Small intestine (tissue), 7 donors: Measurements from ENCODE around the gene TULP4. TPM values are rescaled to one million over a fixed set of nuclear protein-coding genes. Genes with fewer than 3 reads are reported as not detected.
A peak's percentile ranks its signal among the peaks of the same experiment; 100 is the strongest.

Experiments used
- DNase-seq, 2 donors: peaks; one replicate each; pipeline versions ENCODE4 v3.0.0 to v3.0.0-alpha.2; 2013
- FAIRE-seq: peaks from 2 replicates; lab custom pipeline; 2012; peaks lifted over from hg19 to GRCh38; lab: Jason Lieb, UNC
- H3K27ac ChIP-seq, 3 donors: one replicate each; pipeline ENCODE4 v1.5.1; 2013; ENCODE audit warnings: low read length in 2 of 3, mild to moderate bottlenecking in 2 of 3, control low read depth in 1 of 3, inconsistent platforms in 1 of 3, low read depth in 1 of 3, moderate library complexity in 1 of 3
- H3K27me3 ChIP-seq, 3 donors: one replicate each; pipeline ENCODE4 v1.6.1; 2013; ENCODE audit warnings: low read length in 3 of 3, inconsistent platforms in 1 of 3; ENCODE audit not compliant: control insufficient read depth in 3 of 3, insufficient read depth in 3 of 3
- H3K36me3 ChIP-seq, 3 donors: one replicate each; pipeline ENCODE4 v1.6.1; 2013; ENCODE audit warnings: low read length in 3 of 3, inconsistent platforms in 1 of 3, low read depth in 1 of 3, mild to moderate bottlenecking in 1 of 3, moderate library complexity in 1 of 3; ENCODE audit not compliant: control insufficient read depth in 3 of 3, insufficient read depth in 2 of 3
- H3K4me1 ChIP-seq, 3 donors: one replicate each; pipeline ENCODE4 v1.6.1; 2013; ENCODE audit warnings: low read length in 2 of 3, inconsistent platforms in 1 of 3, low read depth in 1 of 3, mild to moderate bottlenecking in 1 of 3, moderate library complexity in 1 of 3; ENCODE audit not compliant: control insufficient read depth in 3 of 3, insufficient read depth in 2 of 3
- H3K4me3 ChIP-seq, 3 donors: one replicate each; pipeline ENCODE4 v1.5.1; 2013; ENCODE audit warnings: low read length in 3 of 3, control low read depth in 1 of 3, inconsistent platforms in 1 of 3, low read depth in 1 of 3, mild to moderate bottlenecking in 1 of 3, moderate library complexity in 1 of 3
- H3K9me3 ChIP-seq, 2 donors: one replicate each; pipeline ENCODE4 v1.6.1; 2013; ENCODE audit warnings: low read depth in 1 of 2, low read length in 1 of 2; ENCODE audit not compliant: control insufficient read depth in 2 of 2, insufficient read depth in 1 of 2
- WGBS, 3 donors: extraction: QIAGEN DNeasy Blood & Tissue Kit; methylation state at CpG; one replicate each; pipeline ENCODE4 v1.1.7; 2013; 5-methylcytosine and 5-hydroxymethylcytosine counted together
- polyA plus RNA-seq, 4 donors: library from polyadenylated mRNA; stranded (reverse) in 3 of 4; unstranded in 1 of 4; fragments of 200-250 nt in 3 of 4; fragments of 120-200 nt in 1 of 4; gene quantifications; one replicate each; pipeline versions ENCODE4 v1.2.1 to v1.2.3, GENCODE V29; 2013
- donor health status: healthy with polysubstance abuse.
- donor health status: control.
- donor health status: control.
- donor health status: Bipolar disorder and iron deficiency.
- donor health status: healthy.

TULP4 gene
- polyA plus RNA-seq, 4 donors = 7.2 to 30.7 (median 10.7) TPM

- H3K9me3 ChIP-seq = peaks cover 0 to 17% of the 10 kb centered on the region in 2 donors
- H3K27me3 ChIP-seq = no peaks in the 10 kb centered on the region
- peaks cover 3 to 25% (median 6%) of the 10 kb centered on the region in 3 donors for H3K36me3 ChIP-seq
- no peak overlapping the region for H3K4me3 ChIP-seq
- DNase-seq = peak in 1 of 2 donors; percentile 24
- 59 to 68% (median 67%) methylated on average over 3 of the region's 3 CpGs for WGBS, 3 donors
- FAIRE-seq = no peak
- peaks cover 4 to 15% (median 8%) of the 10 kb centered on the region in 3 donors for H3K4me1 ChIP-seq
- peak overlapping the region in 1 of 3 donors; percentile 23 for H3K27ac ChIP-seq
Observed at GRCh38 chr6:158409451-158409850, 97.2 kb downstream of the TULP4 start.

- Histone ChIP-seq H3K4me1 (peaks cover 4 to 15% (median 8%) of the 10 kb centered on the region in 3 donors), H3K36me3 (peaks cover 3 to 28% (median 6%) of the 10 kb centered on the region in 3 donors), H3K27ac (no peak overlapping the region), H3K4me3 (no peak overlapping the region), H3K9me3 (peaks cover 0 to 10% of the 10 kb centered on the region in 2 donors), H3K27me3 (no peaks in the 10 kb centered on the region)
- FAIRE-seq = no peak
- DNase-seq = no peak
- WGBS, 3 donors = 78 to 86% (median 86%) methylated on average over 8 of the region's 8 CpGs
Observed at GRCh38 chr6:158410784-158411183, 98.5 kb downstream of the TULP4 start.

- Histone ChIP-seq H3K27ac (no peak overlapping the region), H3K4me3 (no peak overlapping the region), H3K27me3 (no peaks in the 10 kb centered on the region), H3K36me3 (peaks cover 3 to 31% (median 7%) of the 10 kb centered on the region in 3 donors), H3K4me1 (peaks cover 4 to 8% (median 5%) of the 10 kb centered on the region in 3 donors), H3K9me3 (peaks cover 0 to 7% of the 10 kb centered on the region in 2 donors)
- DNase-seq (peak in 1 of 2 donors; percentile 23), FAIRE-seq (no peak)
- 87 to 95% (median 88%) methylated on average over 4 of the region's 4 CpGs for WGBS, 3 donors
Observed at GRCh38 chr6:158411998-158412397, 99.7 kb downstream of the TULP4 start.

- peaks cover 3 to 8% (median 5%) of the 10 kb centered on the region in 3 donors for H3K4me1 ChIP-seq
- 93 to 96% (median 95%) methylated on average over 16 of the region's 16 CpGs for WGBS, 3 donors
- no peak overlapping the region for H3K4me3 ChIP-seq
- FAIRE-seq = no peak
- no peaks in the 10 kb centered on the region for H3K27me3 ChIP-seq
- DNase-seq = no peak
- H3K9me3 ChIP-seq = peaks cover 0 to 3% of the 10 kb centered on the region in 2 donors
- peaks cover 3 to 35% (median 9%) of the 10 kb centered on the region in 3 donors for H3K36me3 ChIP-seq
- H3K27ac ChIP-seq = no peak overlapping the region
Observed at GRCh38 chr6:158413028-158413427, 100.8 kb downstream of the TULP4 start.

GRCh38 chr6:158413814-158414565, 101.7 kb downstream of the TULP4 start:
- H3K27ac ChIP-seq = no peak overlapping the region
- H3K36me3 ChIP-seq = peaks cover 3 to 34% (median 9%) of the 10 kb centered on the region in 3 donors
- 92 to 96% (median 93%) methylated on average over 5 of the region's 5 CpGs for WGBS, 3 donors
- H3K9me3 ChIP-seq = no peaks in the 10 kb centered on the region
- FAIRE-seq = no peak
- peaks cover 3 to 8% (median 3%) of the 10 kb centered on the region in 3 donors for H3K4me1 ChIP-seq
- no peak overlapping the region for H3K4me3 ChIP-seq
- no peaks in the 10 kb centered on the region for H3K27me3 ChIP-seq
- DNase-seq = no peak

GRCh38 chr6:158414851-158415262, 102.6 kb downstream of the TULP4 start:
- peaks cover 3 to 34% (median 9%) of the 10 kb centered on the region in 3 donors for H3K36me3 ChIP-seq
- no peak for FAIRE-seq
- peaks cover 3% of the 10 kb centered on the region in 3 donors for H3K4me1 ChIP-seq
- no peak overlapping the region for H3K27ac ChIP-seq
- no peaks in the 10 kb centered on the region for H3K9me3 ChIP-seq
- DNase-seq = no peak
- no peaks in the 10 kb centered on the region for H3K27me3 ChIP-seq
- no peak overlapping the region for H3K4me3 ChIP-seq
- WGBS, 3 donors = 80 to 84% (median 82%) methylated on average over 5 of the region's 5 CpGs

GRCh38 chr6:158415666-158416065, 103.4 kb downstream of the TULP4 start:
- peaks cover 0 to 5% of the 10 kb centered on the region in 2 donors for H3K9me3 ChIP-seq
- DNase-seq (no peak), FAIRE-seq (no peak)
- H3K27me3 ChIP-seq = no peaks in the 10 kb centered on the region
- H3K4me1 ChIP-seq = peaks cover 2 to 3% (median 3%) of the 10 kb centered on the region in 3 donors
- WGBS, 3 donors = 90 to 94% (median 90%) methylated on average over 7 of the region's 7 CpGs
- no peak overlapping the region for H3K4me3 ChIP-seq
- no peak overlapping the region for H3K27ac ChIP-seq
- H3K36me3 ChIP-seq = peaks cover 3 to 38% (median 9%) of the 10 kb centered on the region in 3 donors

- Histone ChIP-seq H3K4me1 (no peaks in the 10 kb centered on the region), H3K4me3 (no peak overlapping the region), H3K36me3 (peaks cover 3 to 36% (median 9%) of the 10 kb centered on the region in 3 donors), H3K9me3 (peaks cover 0 to 6% of the 10 kb centered on the region in 2 donors), H3K27ac (no peak overlapping the region), H3K27me3 (no peaks in the 10 kb centered on the region)
- no peak for FAIRE-seq
- DNase-seq = no peak
- WGBS, 3 donors = 88 to 95% (median 93%) methylated on average over 4 of the region's 4 CpGs
Observed at GRCh38 chr6:158416883-158417759, 104.9 kb downstream of the TULP4 start.
